ENCODE measurements around the gene GNPTAB.

GRCh38 chr12:101789171-101789570 is 41.6 kb downstream of the GNPTAB start:
- TF ChIP-seq, protein P1, sequence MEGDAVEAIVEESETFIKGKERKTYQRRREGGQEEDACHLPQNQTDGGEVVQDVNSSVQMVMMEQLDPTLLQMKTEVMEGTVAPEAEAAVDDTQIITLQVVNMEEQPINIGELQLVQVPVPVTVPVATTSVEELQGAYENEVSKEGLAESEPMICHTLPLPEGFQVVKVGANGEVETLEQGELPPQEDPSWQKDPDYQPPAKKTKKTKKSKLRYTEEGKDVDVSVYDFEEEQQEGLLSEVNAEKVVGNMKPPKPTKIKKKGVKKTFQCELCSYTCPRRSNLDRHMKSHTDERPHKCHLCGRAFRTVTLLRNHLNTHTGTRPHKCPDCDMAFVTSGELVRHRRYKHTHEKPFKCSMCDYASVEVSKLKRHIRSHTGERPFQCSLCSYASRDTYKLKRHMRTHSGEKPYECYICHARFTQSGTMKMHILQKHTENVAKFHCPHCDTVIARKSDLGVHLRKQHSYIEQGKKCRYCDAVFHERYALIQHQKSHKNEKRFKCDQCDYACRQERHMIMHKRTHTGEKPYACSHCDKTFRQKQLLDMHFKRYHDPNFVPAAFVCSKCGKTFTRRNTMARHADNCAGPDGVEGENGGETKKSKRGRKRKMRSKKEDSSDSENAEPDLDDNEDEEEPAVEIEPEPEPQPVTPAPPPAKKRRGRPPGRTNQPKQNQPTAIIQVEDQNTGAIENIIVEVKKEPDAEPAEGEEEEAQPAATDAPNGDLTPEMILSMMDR (IDR thresholded peaks at IDR 0.05), result no peak
- TF ChIP-seq EZH2 (IDR thresholded peaks at IDR 0.05; ENCODE audit: borderline replicate concordance, insufficient read depth, low read depth, low read length, poor library complexity, severe bottlenecking), result no peak
